ENCODE data around the gene TAOK3. TPM values are rescaled to one million over a fixed set of nuclear protein-coding genes. Genes with fewer than 3 reads are reported as not detected.

The TAOK3 gene
- total and polyA plus RNA-seq, 2 donors (not counting 3 experiments of a cell fraction or from before 2014, with no cell fraction given): 11.3 to 23.1 TPM

GRCh38 chr12:118302053-118302452, 70.7 kb downstream of the TAOK3 start:
- Histone ChIP-seq H3K9me1 (replicated peaks; ENCODE audit: control insufficient read depth, extremely low read depth, insufficient read depth, low read length) (no peaks in the 10 kb centered on the region), H3K4me1 (ENCODE audit: control insufficient read depth, extremely low read depth, insufficient read depth, low read length) (peaks cover 14% of the 10 kb centered on the region), H3K27ac (ENCODE audit: insufficient read depth, low read depth, low read length) (no peak overlapping the region), H3K27me3 (ENCODE audit: control insufficient read depth in 2 of 2, insufficient read depth in 2 of 2, low read length in 2 of 2) (no peaks in the 10 kb centered on the region), H2AFZ (ENCODE audit: low read depth, low read length) (no peak overlapping the region), H3K4me3 (replicated peaks in 1 of 3; ENCODE audit: insufficient read depth in 1 of 3, low read depth in 1 of 3, low read length in 3 of 3) (no peak overlapping the region), H4K20me1 (replicated peaks; ENCODE audit: control insufficient read depth, extremely low read depth, insufficient read depth, low read length) (no peaks in the 10 kb centered on the region), H3K36me3 (ENCODE audit: control insufficient read depth in 2 of 2, extremely low read depth in 1 of 2, insufficient read depth in 2 of 2, low read length in 2 of 2) (no peaks in the 10 kb centered on the region), H3K79me2 (ENCODE audit: control insufficient read depth, insufficient read depth, low read length) (peaks cover 7% of the 10 kb centered on the region), H3K9ac (replicated peaks; ENCODE audit: extremely low read depth, insufficient read depth, low read length) (no peak overlapping the region), H3K4me2 (ENCODE audit: insufficient read depth, low read length) (no peak overlapping the region), H3K9me3 (replicated peaks; ENCODE audit: control insufficient read depth, insufficient read depth, low read length) (no peaks in the 10 kb centered on the region)
- FAIRE-seq (no peak), DNase-seq (ENCODE audit: low read depth, low spot score) (no peak)
- ChIA-PET POLR2A (no interaction called here), CTCF (no interaction called here)
- no TSS peak for BruUV-seq (replicated peaks)
- TF ChIP-seq GATA2 (IDR thresholded peaks at IDR 0.05; ENCODE audit: insufficient read depth, insufficient read length, low read depth, low read length) (no peak), POLR2AphosphoS5 (IDR thresholded peaks at IDR 0.05; ENCODE audit: insufficient read depth, low read depth, low read length) (no peak), MAX (IDR thresholded peaks at IDR 0.05; ENCODE audit: insufficient read depth, insufficient read length) (no peak), FOS (IDR thresholded peaks at IDR 0.05; ENCODE audit: borderline replicate concordance, insufficient read depth, low read length) (no peak), EZH2 (IDR thresholded peaks at IDR 0.05; ENCODE audit: borderline replicate concordance, low read depth, low read length, severe bottlenecking) (no peak), JUN (IDR thresholded peaks at IDR 0.05; ENCODE audit: borderline replicate concordance, insufficient read depth, insufficient read length, low read depth) (no peak), CTCF (IDR thresholded peaks at IDR 0.05; ENCODE audit: extremely low read depth in 1 of 2, insufficient read depth in 1 of 2, low read depth in 1 of 2, low read length in 2 of 2) (no peak), POLR2A (IDR thresholded peaks at IDR 0.05; ENCODE audit: low read depth, low read length) (no peak), MYC (IDR thresholded peaks at IDR 0.05; ENCODE audit: low read depth, low read length) (no peak)
- dilution Hi-C loops (cut with MboI; ENCODE audit: extremely low pct_ligation_motif_present, low sequenced_read_pairs): no loop called here
- intact Hi-C loops (cut with micrococcal nuclease): no loop called here

All from endothelial cell of umbilical vein (primary cell).